Activated T-cell treated with anti-CD3 and anti-CD28 coated beads, Interleukin-2, amount 50 U/mL, for 72 hours (primary cell): ENCODE measurements around the gene TRPT1. TPM values are rescaled to one million over a fixed set of nuclear protein-coding genes. Genes with fewer than 3 reads are reported as not detected.

Experiments
- ATAC-seq, 2 donors: fragments of 150-1000 bp; cut with Tn5 transposase; replicated peaks in 1 of 2; 2 replicates each; pipeline ENCODE4 v1.10.0; 2021; ENCODE audit warnings: moderate library complexity in 2 of 2, mild to moderate bottlenecking in 1 of 2
- DNase-seq, 2 donors: peaks; one replicate each; pipeline ENCODE4 v3.0.0; 2021 to 2022; ENCODE audit warnings: mixed read lengths in 1 of 2
- H3K27ac Mint-ChIP-seq: one replicate; pipeline ENCODE4 v1.8.0; 2022; ENCODE audit warnings: mild to moderate bottlenecking, moderate library complexity, mixed read lengths
- H3K27me3 Mint-ChIP-seq: one replicate; pipeline ENCODE4 v1.8.0; 2022; ENCODE audit warnings: low read depth, mixed read lengths
- H3K36me3 Mint-ChIP-seq, 2 donors: one replicate each; pipeline ENCODE4 v1.8.0; 2022; ENCODE audit warnings: mixed read lengths in 2 of 2, mild to moderate bottlenecking in 1 of 2; ENCODE audit not compliant: insufficient read depth in 2 of 2
- H3K4me1 Mint-ChIP-seq: one replicate; pipeline ENCODE4 v1.8.0; 2022; ENCODE audit warnings: low read depth, mixed read lengths
- H3K4me3 Mint-ChIP-seq, 2 donors: one replicate each; pipeline ENCODE4 v1.8.0; 2022; ENCODE audit warnings: mild to moderate bottlenecking in 2 of 2, mixed read lengths in 2 of 2, moderate library complexity in 2 of 2
- H3K9me3 Mint-ChIP-seq, 2 donors: one replicate each; pipeline ENCODE4 v1.8.0; 2022; ENCODE audit warnings: mixed read lengths in 2 of 2
- total RNA-seq, 2 donors: library from RNA; stranded (reverse); gene quantifications; one replicate each; pipeline ENCODE4 v1.2.3, GENCODE V29; 2022

TRPT1 gene
- total RNA-seq, 2 donors from 2014 or later, result 19.7 to 25.5 TPM

- no peaks in the 10 kb centered on the region for H3K27me3 Mint-ChIP-seq
- peak overlapping the region; percentile 84 for H3K27ac Mint-ChIP-seq
- H3K36me3 Mint-ChIP-seq, result no peaks in the 10 kb centered on the region
- H3K4me1 Mint-ChIP-seq, result peaks cover 40% of the 10 kb centered on the region
- peak overlapping the region; percentile 89 to 92 for H3K4me3 Mint-ChIP-seq
- ATAC-seq (peak; percentile 49 to 55), DNase-seq (peak; percentile 73 to 74)
- no peaks in the 10 kb centered on the region for H3K9me3 Mint-ChIP-seq
Measured at GRCh38 chr11:64226507-64227051, 593 bp upstream of the TRPT1 start.

GRCh38 chr11:64224891-64225607 is 937 bp downstream of the TRPT1 start:
- Mint-ChIP-seq H3K27ac (peak overlapping the region; percentile 34), H3K36me3 (peaks cover 0 to 1% of the 10 kb centered on the region in 2 donors), H3K9me3 (no peaks in the 10 kb centered on the region), H3K4me1 (peaks cover 39% of the 10 kb centered on the region), H3K4me3 (peak overlapping the region; percentile 89 to 92), H3K27me3 (no peaks in the 10 kb centered on the region)
- no peak for DNase-seq
- ATAC-seq, result no peak

GRCh38 chr11:64224151-64224890 is 1.7 kb downstream of the TRPT1 start:
- H3K36me3 Mint-ChIP-seq, result peaks cover 0 to 1% of the 10 kb centered on the region in 2 donors
- H3K27me3 Mint-ChIP-seq, result no peaks in the 10 kb centered on the region
- no peak overlapping the region for H3K27ac Mint-ChIP-seq
- peaks cover 32% of the 10 kb centered on the region for H3K4me1 Mint-ChIP-seq
- DNase-seq (no peak), ATAC-seq (no peak)
- peak overlapping the region; percentile 89 to 92 for H3K4me3 Mint-ChIP-seq
- no peaks in the 10 kb centered on the region for H3K9me3 Mint-ChIP-seq

- peaks cover 21% of the 10 kb centered on the region for H3K4me1 Mint-ChIP-seq
- no peak overlapping the region for H3K27ac Mint-ChIP-seq
- H3K4me3 Mint-ChIP-seq, result no peak overlapping the region
- peaks cover 3 to 10% of the 10 kb centered on the region in 2 donors for H3K36me3 Mint-ChIP-seq
- H3K9me3 Mint-ChIP-seq, result no peaks in the 10 kb centered on the region
- no peaks in the 10 kb centered on the region for H3K27me3 Mint-ChIP-seq
- no peak for DNase-seq
- no peak for ATAC-seq
Measured at GRCh38 chr11:64223001-64223651, 2.9 kb downstream of the TRPT1 start.

- Mint-ChIP-seq H3K4me3 (no peak overlapping the region), H3K36me3 (peaks cover 3 to 10% of the 10 kb centered on the region in 2 donors), H3K4me1 (peaks cover 16% of the 10 kb centered on the region), H3K27me3 (no peaks in the 10 kb centered on the region), H3K9me3 (no peaks in the 10 kb centered on the region), H3K27ac (no peak overlapping the region)
- DNase-seq (no peak), ATAC-seq (no peak)
Measured at GRCh38 chr11:64222651-64223000, 3.4 kb downstream of the TRPT1 start.

- H3K27me3 Mint-ChIP-seq, result no peaks in the 10 kb centered on the region
- DNase-seq (no peak), ATAC-seq (no peak)
- H3K4me1 Mint-ChIP-seq, result peaks cover 7% of the 10 kb centered on the region
- H3K36me3 Mint-ChIP-seq, result peaks cover 5 to 14% of the 10 kb centered on the region in 2 donors
- no peaks in the 10 kb centered on the region for H3K9me3 Mint-ChIP-seq
- no peak overlapping the region for H3K4me3 Mint-ChIP-seq
- no peak overlapping the region for H3K27ac Mint-ChIP-seq
Measured at GRCh38 chr11:64220798-64221197, 5.2 kb downstream of the TRPT1 start.

- Mint-ChIP-seq H3K27me3 (no peaks in the 10 kb centered on the region), H3K36me3 (peaks cover 5 to 14% of the 10 kb centered on the region in 2 donors), H3K4me3 (no peak overlapping the region), H3K4me1 (peaks cover 7% of the 10 kb centered on the region), H3K27ac (no peak overlapping the region), H3K9me3 (no peaks in the 10 kb centered on the region)
- no peak for ATAC-seq
- no peak for DNase-seq
Measured at GRCh38 chr11:64220271-64220670, 5.7 kb downstream of the TRPT1 start.

- no peaks in the 10 kb centered on the region for H3K9me3 Mint-ChIP-seq
- H3K4me1 Mint-ChIP-seq, result peaks cover 7% of the 10 kb centered on the region
- DNase-seq (no peak), ATAC-seq (peak in 1 of 2 donors; percentile 9)
- no peaks in the 10 kb centered on the region for H3K27me3 Mint-ChIP-seq
- H3K4me3 Mint-ChIP-seq, result no peak overlapping the region
- H3K27ac Mint-ChIP-seq, result no peak overlapping the region
- peaks cover 5 to 18% of the 10 kb centered on the region in 2 donors for H3K36me3 Mint-ChIP-seq
Measured at GRCh38 chr11:64219755-64220154, 6.2 kb downstream of the TRPT1 start.

- Mint-ChIP-seq H3K9me3 (no peaks in the 10 kb centered on the region), H3K4me1 (peaks cover 10% of the 10 kb centered on the region), H3K4me3 (no peak overlapping the region), H3K27ac (no peak overlapping the region), H3K27me3 (no peaks in the 10 kb centered on the region), H3K36me3 (peaks cover 5 to 22% of the 10 kb centered on the region in 2 donors)
- ATAC-seq (no peak), DNase-seq (no peak)
Measured at GRCh38 chr11:64219354-64219684, 6.7 kb downstream of the TRPT1 start.

GRCh38 chr11:64218628-64219353 is 7.2 kb downstream of the TRPT1 start:
- H3K27me3 Mint-ChIP-seq, result no peaks in the 10 kb centered on the region
- no peaks in the 10 kb centered on the region for H3K9me3 Mint-ChIP-seq
- peaks cover 6 to 24% of the 10 kb centered on the region in 2 donors for H3K36me3 Mint-ChIP-seq
- H3K4me3 Mint-ChIP-seq, result no peak overlapping the region
- H3K4me1 Mint-ChIP-seq, result peaks cover 15% of the 10 kb centered on the region
- H3K27ac Mint-ChIP-seq, result peak overlapping the region; percentile 7
- no peak for DNase-seq
- ATAC-seq, result no peak

GRCh38 chr11:64216879-64217278 is 9.1 kb downstream of the TRPT1 start:
- no peaks in the 10 kb centered on the region for H3K27me3 Mint-ChIP-seq
- ATAC-seq, result no peak
- no peak for DNase-seq
- H3K36me3 Mint-ChIP-seq, result peaks cover 8 to 31% of the 10 kb centered on the region in 2 donors
- peaks cover 29% of the 10 kb centered on the region for H3K4me1 Mint-ChIP-seq
- peak overlapping the region; percentile 28 for H3K27ac Mint-ChIP-seq
- no peaks in the 10 kb centered on the region for H3K9me3 Mint-ChIP-seq
- no peak overlapping the region for H3K4me3 Mint-ChIP-seq

GRCh38 chr11:64211181-64211872 is 14.7 kb downstream of the TRPT1 start:
- Mint-ChIP-seq H3K4me1 (peaks cover 57% of the 10 kb centered on the region), H3K36me3 (peaks cover 10 to 33% of the 10 kb centered on the region in 2 donors), H3K9me3 (no peaks in the 10 kb centered on the region), H3K27me3 (no peaks in the 10 kb centered on the region), H3K27ac (peak overlapping the region; percentile 34), H3K4me3 (no peak overlapping the region)
- DNase-seq (no peak), ATAC-seq (no peak)
